ENCODE results near the gene HM13. TPM values are rescaled to one million over a fixed set of nuclear protein-coding genes. Genes with fewer than 3 reads are reported as not detected.
"Not testable (repeated sequence)": the region's sequence is repeated elsewhere in the genome, so short reads cannot be mapped to it uniquely, and the experiment has no call there.

Gene HM13
- 85.3 and 97.3 TPM in 2 replicates for total RNA-seq (2014; rRNA removed; shearing (Covaris generic))
- polyA plus RNA-seq (2014; cell fraction: nucleus; rRNA removed), result 111 and 116 TPM in 2 replicates

GRCh38 chr20:31514154-31515071 lies at the start of gene HM13:
Gene HM13, plus strand, starts transcription at chr20:31514442. Its CDS starts 110 bp downstream, at chr20:31514552.
- peak; percentile 90 for DNase-seq (ENCODE audit: extremely low read depth, low read depth)

- not testable (repeated sequence) for DNase-seq (ENCODE audit: extremely low read depth, low read depth)
These were observed 43.3 kb upstream of the HM13 start for GRCh38 chr20:31470946-31471345.

- DNase-seq (ENCODE audit: extremely low read depth, low read depth), result no peak
These were observed 41.6 kb upstream of the HM13 start for GRCh38 chr20:31472395-31473330.

GRCh38 chr20:31473331-31474096 lies 40.7 kb upstream of the HM13 start:
- DNase-seq (ENCODE audit: extremely low read depth, low read depth), result no peak

- no peak for DNase-seq (ENCODE audit: extremely low read depth, low read depth)
These were observed 40.2 kb upstream of the HM13 start for GRCh38 chr20:31474097-31474436.

- DNase-seq (ENCODE audit: extremely low read depth, low read depth), result no peak
These were observed 39.3 kb upstream of the HM13 start, which contains the start of the genes DEFB124 and REM1 for GRCh38 chr20:31474758-31475427. Gene DEFB124, minus strand, starts transcription at chr20:31475127. Its CDS starts 2,114 bp downstream, at chr20:31473013. Gene REM1, plus strand, starts transcription at chr20:31475288. Its CDS starts 1,158 bp downstream, at chr20:31476446.

GRCh38 chr20:31475472-31476293 lies 38.6 kb upstream of the HM13 start:
- DNase-seq (ENCODE audit: extremely low read depth, low read depth), result no peak

- no peak for DNase-seq (ENCODE audit: extremely low read depth, low read depth)
These were observed 38.0 kb upstream of the HM13 start for GRCh38 chr20:31476294-31476585.

- DNase-seq (ENCODE audit: extremely low read depth, low read depth), result no peak
These were observed 37.5 kb upstream of the HM13 start for GRCh38 chr20:31476643-31477215.

GRCh38 chr20:31484001-31484400 lies 30.2 kb upstream of the HM13 start:
- DNase-seq (ENCODE audit: extremely low read depth, low read depth), result no peak

GRCh38 chr20:31485450-31486339 lies 28.5 kb upstream of the HM13 start:
- no peak for DNase-seq (ENCODE audit: extremely low read depth, low read depth)

- DNase-seq (ENCODE audit: extremely low read depth, low read depth), result no peak
These were observed 26.1 kb upstream of the HM13 start for GRCh38 chr20:31488115-31488514.

GRCh38 chr20:31489152-31489551 lies 25.1 kb upstream of the HM13 start:
- no peak for DNase-seq (ENCODE audit: extremely low read depth, low read depth)

- DNase-seq (ENCODE audit: extremely low read depth, low read depth), result no peak
These were observed 23.5 kb upstream of the HM13 start for GRCh38 chr20:31490752-31491151.

- DNase-seq (ENCODE audit: extremely low read depth, low read depth), result peak; percentile 44
These were observed 20.1 kb upstream of the HM13 start for GRCh38 chr20:31494131-31494530.

- no peak for DNase-seq (ENCODE audit: extremely low read depth, low read depth)
These were observed 17.4 kb upstream of the HM13 start for GRCh38 chr20:31496761-31497295.

GRCh38 chr20:31497838-31498540 lies 16.3 kb upstream of the HM13 start:
- DNase-seq (ENCODE audit: extremely low read depth, low read depth), result no peak

Measured in NCI-H460 (cell line).